Esophagus muscularis mucosa (tissue), 4 donors: ENCODE results near the gene PPIF. TPM values are rescaled to one million over a fixed set of nuclear protein-coding genes. Genes with fewer than 3 reads are reported as not detected.

ENCODE experiments used
- DNase-seq: peaks from one replicate; pipeline ENCODE4 v3.0.0-alpha.2; 2017; ENCODE audit errors: extremely low spot score
- H3K27ac ChIP-seq, 4 donors: fragments of 200-600 bp; sonication (generic); replicated peaks in 1 of 4; 1 replicate in 3 of 4; 2 replicates in 1 of 4; pipeline ENCODE4 v1.5.1; 2016 to 2019; ENCODE audit warnings: mild to moderate bottlenecking in 1 of 4
- H3K27me3 ChIP-seq, 4 donors: fragments of 200-600 bp; sonication (generic); one replicate each; pipeline versions ENCODE4 v1.5.1 to v1.6.0; 2016 to 2019
- H3K36me3 ChIP-seq, 4 donors: fragments of 200-600 bp; sonication (generic); one replicate each; pipeline ENCODE4 v1.5.1; 2016 to 2019
- H3K4me1 ChIP-seq, 4 donors: fragments of 200-600 bp; sonication (generic); one replicate each; pipeline ENCODE4 v1.5.1; 2016 to 2019
- H3K4me3 ChIP-seq, 4 donors: fragments of 200-600 bp; sonication (generic); 1 replicate in 2 of 4; 2 replicates in 2 of 4; pipeline ENCODE4 v1.5.1; 2016 to 2019; ENCODE audit warnings: mild to moderate bottlenecking in 4 of 4, moderate library complexity in 1 of 4
- H3K9me3 ChIP-seq, 4 donors: fragments of 200-600 bp; sonication (generic); 1 replicate in 3 of 4; 2 replicates in 1 of 4; pipeline ENCODE4 v1.5.1; 2016 to 2019
- EP300 ChIP-seq: sonication (generic); formaldehyde crosslinking; IDR thresholded peaks from one replicate; pipeline ENCODE4 v1.6.1; 2017; ENCODE audit warnings: antibody characterized with exemption
- POLR2A ChIP-seq: fragments of 450-650 bp; IDR thresholded peaks from one replicate; pipeline ENCODE4 v1.6.1; 2017; ENCODE audit warnings: antibody characterized with exemption, moderate library complexity, mild to moderate bottlenecking, low read depth
- POLR2AphosphoS5 ChIP-seq, 2 donors: sonication (generic); formaldehyde crosslinking; IDR thresholded peaks; one replicate each; pipeline ENCODE4 v1.6.1; 2017; ENCODE audit warnings: antibody characterized with exemption in 2 of 2
- WGBS: methylation state at CpG from one replicate; pipeline ENCODE4 v1.1.5; 2018; 5-methylcytosine and 5-hydroxymethylcytosine counted together
- intact Hi-C: fragments of 100-400 bp; cut with DNase I; formaldehyde crosslinking; loops from one replicate; pipeline ENCODE4 v1.15.1; 2023
- total RNA-seq, 4 donors: library from RNA; depleted of rRNA; stranded (reverse); fragments of >200 nt; gene quantifications; one replicate each; pipeline versions ENCODE4 v1.1.0 to v1.2.1, GENCODE V29; 2016
- TF ChIP-seq, protein P1 (sequence below), 3 experiments: fragments of 200-600 bp in 2 of 3; fragments of 450-650 bp in 1 of 3; sonication (generic) in 2 of 3; IDR thresholded peaks; one replicate each; pipeline ENCODE4 v1.5.1; 2017 to 2019; ENCODE audit warnings: antibody characterized with exemption in 3 of 3, mild to moderate bottlenecking in 2 of 3, moderate library complexity in 1 of 3

Gene PPIF
- total RNA-seq, 4 donors from 2014 or later = 19.5 to 42.2 (median 24.4) TPM

- peaks cover 0 to 4% (median 0%) of the 10 kb centered on the region in 4 donors for H3K9me3 ChIP-seq
- intact Hi-C loops = no loop called here
- no peak overlapping the region for H3K27ac ChIP-seq
- H3K4me3 ChIP-seq = no peak overlapping the region
- TF ChIP-seq POLR2AphosphoS5 (IDR thresholded peaks at IDR 0.05) = no peak
- no peak for TF ChIP-seq POLR2A
- TF ChIP-seq EP300 = no peak
- TF ChIP-seq, protein P1, sequence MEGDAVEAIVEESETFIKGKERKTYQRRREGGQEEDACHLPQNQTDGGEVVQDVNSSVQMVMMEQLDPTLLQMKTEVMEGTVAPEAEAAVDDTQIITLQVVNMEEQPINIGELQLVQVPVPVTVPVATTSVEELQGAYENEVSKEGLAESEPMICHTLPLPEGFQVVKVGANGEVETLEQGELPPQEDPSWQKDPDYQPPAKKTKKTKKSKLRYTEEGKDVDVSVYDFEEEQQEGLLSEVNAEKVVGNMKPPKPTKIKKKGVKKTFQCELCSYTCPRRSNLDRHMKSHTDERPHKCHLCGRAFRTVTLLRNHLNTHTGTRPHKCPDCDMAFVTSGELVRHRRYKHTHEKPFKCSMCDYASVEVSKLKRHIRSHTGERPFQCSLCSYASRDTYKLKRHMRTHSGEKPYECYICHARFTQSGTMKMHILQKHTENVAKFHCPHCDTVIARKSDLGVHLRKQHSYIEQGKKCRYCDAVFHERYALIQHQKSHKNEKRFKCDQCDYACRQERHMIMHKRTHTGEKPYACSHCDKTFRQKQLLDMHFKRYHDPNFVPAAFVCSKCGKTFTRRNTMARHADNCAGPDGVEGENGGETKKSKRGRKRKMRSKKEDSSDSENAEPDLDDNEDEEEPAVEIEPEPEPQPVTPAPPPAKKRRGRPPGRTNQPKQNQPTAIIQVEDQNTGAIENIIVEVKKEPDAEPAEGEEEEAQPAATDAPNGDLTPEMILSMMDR (IDR thresholded peaks at IDR 0.05) = no peak
- no peak for DNase-seq
- H3K27me3 ChIP-seq = no peaks in the 10 kb centered on the region
- WGBS = 81% methylated on average over 5 of the region's 5 CpGs
- H3K4me1 ChIP-seq = no peaks in the 10 kb centered on the region
- peaks cover 0 to 13% (median 2%) of the 10 kb centered on the region in 4 donors for H3K36me3 ChIP-seq
These were observed 13.5 kb downstream of the PPIF start for GRCh38 chr10:79360499-79361342.

- H3K36me3 ChIP-seq = peaks cover 0 to 6% (median 0%) of the 10 kb centered on the region in 4 donors
- H3K9me3 ChIP-seq = peaks cover 0 to 4% (median 0%) of the 10 kb centered on the region in 4 donors
- no peak for DNase-seq
- intact Hi-C loops = no loop called here
- no peaks in the 10 kb centered on the region for H3K27me3 ChIP-seq
- H3K4me3 ChIP-seq = no peak overlapping the region
- WGBS = 79% methylated on average over 4 of the region's 4 CpGs
- TF ChIP-seq POLR2AphosphoS5 (IDR thresholded peaks at IDR 0.05) (no peak), POLR2A (no peak), EP300 (no peak)
- TF ChIP-seq, protein P1 (IDR thresholded peaks at IDR 0.05) = no peak
- no peak overlapping the region for H3K27ac ChIP-seq
- H3K4me1 ChIP-seq = no peaks in the 10 kb centered on the region
These were observed 14.6 kb downstream of the PPIF start for GRCh38 chr10:79361726-79362397.

DNA sequence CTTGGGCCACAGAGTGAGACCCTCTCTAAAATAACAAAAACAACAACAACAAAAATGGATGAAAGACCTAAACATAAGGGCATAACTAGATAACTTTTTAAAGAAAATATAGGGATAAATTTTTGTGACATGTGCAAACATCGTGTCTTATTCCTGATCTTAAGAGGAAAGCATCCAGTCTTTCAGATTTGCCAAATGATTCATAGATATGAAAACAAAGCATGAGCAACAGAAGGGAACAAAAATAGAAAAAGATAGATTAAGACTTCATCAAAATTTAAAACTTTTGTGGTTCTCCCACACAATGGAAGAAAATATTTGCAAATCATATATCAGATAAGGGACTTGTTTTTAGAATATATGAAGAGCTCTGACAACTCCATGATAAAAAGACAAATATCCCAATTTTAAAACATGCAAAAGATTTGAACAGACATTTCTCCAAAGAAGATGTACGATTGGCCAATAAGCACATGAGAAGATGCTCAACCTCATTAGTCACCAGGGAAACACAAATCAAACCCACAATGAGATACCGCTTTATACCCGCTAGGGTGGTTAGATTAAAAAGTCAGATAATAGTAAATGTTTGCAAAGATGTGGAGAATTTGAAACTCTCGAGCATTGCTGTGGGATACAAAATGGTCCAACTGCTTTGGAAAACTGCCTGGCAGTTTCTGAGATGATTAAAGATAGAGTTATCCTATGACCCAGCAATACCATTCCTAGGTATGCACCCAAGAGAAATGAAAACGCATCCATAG lies 20.3 kb downstream of the PPIF start:
- Histone ChIP-seq H3K27ac (no peak overlapping the region), H3K27me3 (no peaks in the 10 kb centered on the region), H3K4me1 (no peaks in the 10 kb centered on the region), H3K9me3 (peaks cover 0 to 12% (median 6%) of the 10 kb centered on the region in 4 donors), H3K36me3 (no peaks in the 10 kb centered on the region), H3K4me3 (no peak overlapping the region)
- TF ChIP-seq EP300 = no peak
- no peak for TF ChIP-seq POLR2A
- TF ChIP-seq, protein P1 (IDR thresholded peaks at IDR 0.05) = no peak
- TF ChIP-seq POLR2AphosphoS5 (IDR thresholded peaks at IDR 0.05) = no peak
- DNase-seq = no peak
- 83% methylated on average over 6 of the region's 6 CpGs for whole genome bisulfite sequencing
- intact Hi-C loops = no loop called here

DNA sequence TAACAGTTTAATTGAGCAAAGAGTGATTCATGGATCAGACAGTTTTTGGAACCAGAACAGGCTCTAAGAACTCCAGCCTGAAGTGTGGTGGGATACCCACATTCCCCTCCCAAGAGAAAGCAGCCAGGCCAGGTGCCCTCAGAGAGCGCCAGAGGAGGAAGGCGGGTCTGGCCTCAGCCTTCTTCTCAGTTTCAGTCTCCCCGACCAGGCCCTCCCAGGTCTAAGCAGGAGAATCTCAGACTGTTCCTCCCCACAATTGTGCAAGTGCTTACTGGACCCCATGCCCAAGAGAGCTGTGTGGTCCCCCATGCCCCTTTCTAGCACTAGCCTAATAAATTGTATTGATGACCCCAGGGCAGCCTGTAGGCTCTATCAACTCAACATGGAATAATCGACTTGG lies 25.6 kb downstream of the PPIF start:
- WGBS = 81% methylated on average over 4 of the region's 4 CpGs
- Histone ChIP-seq H3K9me3 (peaks cover 0 to 12% (median 4%) of the 10 kb centered on the region in 4 donors), H3K27me3 (no peaks in the 10 kb centered on the region), H3K36me3 (no peaks in the 10 kb centered on the region), H3K27ac (no peak overlapping the region), H3K4me1 (peaks cover 8 to 17% (median 14%) of the 10 kb centered on the region in 4 donors), H3K4me3 (no peak overlapping the region)
- TF ChIP-seq, protein P1 (IDR thresholded peaks at IDR 0.05) = no peak
- TF ChIP-seq EP300 = no peak
- TF ChIP-seq POLR2AphosphoS5 (IDR thresholded peaks at IDR 0.05) = no peak
- TF ChIP-seq POLR2A = no peak
- intact Hi-C loops = no loop called here
- peak; percentile 77 for DNase-seq
